BE2C (cell line): ENCODE data around the gene ME3.

ENCODE experiments used
- DNase-seq: peaks from one replicate; pipeline ENCODE4 v3.0.0-alpha.2; 2020
- H3K27me3 ChIP-seq: fragments of 250-450 bp; sonication (Bioruptor Pico); 2 replicates; pipeline ENCODE4 v1.5.1; 2020; ENCODE audit warnings: mild to moderate bottlenecking
- H3K36me3 ChIP-seq: fragments of 250-450 bp; sonication (Bioruptor Pico); 2 replicates; pipeline ENCODE4 v1.5.1; 2020; ENCODE audit warnings: mild to moderate bottlenecking
- H3K4me1 ChIP-seq: fragments of 250-450 bp; sonication (Bioruptor Pico); 2 replicates; pipeline ENCODE4 v1.5.1; 2020
- H3K4me3 ChIP-seq: 2 replicates; pipeline ENCODE4 v1.5.1; 2011; ENCODE audit warnings: low read depth, low read length
- H3K9me3 ChIP-seq: fragments of 250-450 bp; sonication (Bioruptor Pico); 2 replicates; pipeline ENCODE4 v1.5.1; 2020
- TF ChIP-seq, protein P1 (sequence below): IDR thresholded peaks from 2 replicates; pipeline ENCODE4 v1.5.1; 2012; ENCODE audit warnings: mild to moderate bottlenecking, low read depth, low read length

The ME3 gene

DNA sequence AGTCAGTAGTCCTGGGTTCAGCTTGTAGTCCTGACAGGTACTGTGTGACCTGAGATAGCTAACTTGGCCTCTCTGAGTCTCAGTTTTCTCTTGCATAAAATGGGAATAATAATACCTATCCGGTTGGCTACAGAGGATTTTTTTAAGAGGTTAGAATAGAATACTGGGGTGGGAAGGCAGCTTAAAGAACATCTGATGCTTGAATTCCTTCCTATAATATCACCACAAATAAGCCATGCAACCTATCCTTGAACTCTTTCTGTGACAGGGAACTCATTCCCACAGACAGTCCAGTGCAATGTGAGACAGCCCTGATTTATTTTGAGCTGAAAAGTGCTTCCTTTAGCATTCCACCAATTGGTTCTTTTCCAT is 187.6 kb downstream of the ME3 start:
- no peak for DNase-seq
- Histone ChIP-seq H3K9me3 (no peaks in the 10 kb centered on the region), H3K4me1 (no peaks in the 10 kb centered on the region), H3K4me3 (no peak overlapping the region), H3K27me3 (no peaks in the 10 kb centered on the region), H3K36me3 (no peaks in the 10 kb centered on the region)
- TF ChIP-seq, protein P1, sequence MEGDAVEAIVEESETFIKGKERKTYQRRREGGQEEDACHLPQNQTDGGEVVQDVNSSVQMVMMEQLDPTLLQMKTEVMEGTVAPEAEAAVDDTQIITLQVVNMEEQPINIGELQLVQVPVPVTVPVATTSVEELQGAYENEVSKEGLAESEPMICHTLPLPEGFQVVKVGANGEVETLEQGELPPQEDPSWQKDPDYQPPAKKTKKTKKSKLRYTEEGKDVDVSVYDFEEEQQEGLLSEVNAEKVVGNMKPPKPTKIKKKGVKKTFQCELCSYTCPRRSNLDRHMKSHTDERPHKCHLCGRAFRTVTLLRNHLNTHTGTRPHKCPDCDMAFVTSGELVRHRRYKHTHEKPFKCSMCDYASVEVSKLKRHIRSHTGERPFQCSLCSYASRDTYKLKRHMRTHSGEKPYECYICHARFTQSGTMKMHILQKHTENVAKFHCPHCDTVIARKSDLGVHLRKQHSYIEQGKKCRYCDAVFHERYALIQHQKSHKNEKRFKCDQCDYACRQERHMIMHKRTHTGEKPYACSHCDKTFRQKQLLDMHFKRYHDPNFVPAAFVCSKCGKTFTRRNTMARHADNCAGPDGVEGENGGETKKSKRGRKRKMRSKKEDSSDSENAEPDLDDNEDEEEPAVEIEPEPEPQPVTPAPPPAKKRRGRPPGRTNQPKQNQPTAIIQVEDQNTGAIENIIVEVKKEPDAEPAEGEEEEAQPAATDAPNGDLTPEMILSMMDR, result no peak

GRCh38 chr11:86483940-86484794 is 188.2 kb downstream of the ME3 start:
- Histone ChIP-seq H3K9me3 (no peaks in the 10 kb centered on the region), H3K27me3 (no peaks in the 10 kb centered on the region), H3K36me3 (no peaks in the 10 kb centered on the region), H3K4me3 (no peak overlapping the region), H3K4me1 (no peaks in the 10 kb centered on the region)
- DNase-seq, result no peak
- TF ChIP-seq, protein P1, result no peak

DNA sequence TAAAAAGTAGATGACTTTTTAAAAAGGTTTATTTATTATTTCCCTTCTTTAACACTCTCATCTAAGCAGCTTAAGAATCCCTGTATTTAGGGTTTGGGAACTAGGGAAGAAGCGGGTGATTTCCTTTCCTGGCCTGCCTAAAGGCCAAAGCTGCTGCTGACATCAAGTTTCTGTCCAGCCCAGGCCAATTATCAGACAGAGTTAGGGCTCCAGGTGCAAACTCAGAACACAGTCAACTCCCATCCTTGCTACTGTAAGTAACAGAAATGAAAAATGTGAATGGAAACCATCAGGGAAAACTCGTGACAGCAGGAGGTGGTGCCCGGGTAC is 188.8 kb downstream of the ME3 start:
- H3K4me3 ChIP-seq, result no peak overlapping the region
- TF ChIP-seq, protein P1, result no peak
- DNase-seq, result no peak
- no peaks in the 10 kb centered on the region for H3K27me3 ChIP-seq
- no peaks in the 10 kb centered on the region for H3K36me3 ChIP-seq
- no peaks in the 10 kb centered on the region for H3K9me3 ChIP-seq
- H3K4me1 ChIP-seq, result no peaks in the 10 kb centered on the region

- Histone ChIP-seq H3K4me3 (no peak overlapping the region), H3K4me1 (no peaks in the 10 kb centered on the region), H3K36me3 (no peaks in the 10 kb centered on the region), H3K9me3 (no peaks in the 10 kb centered on the region), H3K27me3 (no peaks in the 10 kb centered on the region)
- TF ChIP-seq, protein P1, result no peak
- no peak for DNase-seq
These were observed 189.7 kb downstream of the ME3 start for GRCh38 chr11:86482692-86483091.

DNA sequence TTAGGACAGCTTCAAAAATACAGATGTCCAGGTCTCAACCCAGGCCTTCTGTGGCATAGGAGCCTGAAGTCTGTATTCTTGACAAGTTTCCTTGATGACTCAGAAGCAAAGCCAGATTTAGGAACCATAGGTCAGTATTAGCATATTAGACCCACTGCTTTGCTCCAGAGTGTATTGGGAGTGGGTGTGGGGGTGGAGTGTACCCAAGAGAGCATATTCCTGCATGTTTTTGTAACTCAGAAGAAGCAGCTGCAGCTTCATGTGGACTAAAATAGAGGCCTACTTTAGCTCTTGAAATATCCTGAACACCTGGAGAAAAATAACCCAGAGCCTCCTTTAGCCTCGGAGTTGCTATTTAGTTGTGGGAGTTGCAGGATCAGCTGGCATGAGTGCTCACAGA is 191.0 kb downstream of the ME3 start:
- TF ChIP-seq, protein P1, result no peak
- Histone ChIP-seq H3K27me3 (no peaks in the 10 kb centered on the region), H3K36me3 (no peaks in the 10 kb centered on the region), H3K4me1 (no peaks in the 10 kb centered on the region), H3K9me3 (no peaks in the 10 kb centered on the region), H3K4me3 (no peak overlapping the region)
- DNase-seq, result no peak

- Histone ChIP-seq H3K9me3 (no peaks in the 10 kb centered on the region), H3K4me3 (no peak overlapping the region), H3K27me3 (no peaks in the 10 kb centered on the region), H3K36me3 (no peaks in the 10 kb centered on the region), H3K4me1 (no peaks in the 10 kb centered on the region)
- DNase-seq, result no peak
- TF ChIP-seq, protein P1, result no peak
These were observed 194.1 kb downstream of the ME3 start for GRCh38 chr11:86478348-86478747.
